DMS53 treated with DMSO at 0.1 percent for 48 hours (cell line): ENCODE data around the gene MYZAP.

Experiments
- DNase-seq: peaks from one replicate; lab custom pipeline; 2025; ENCODE audit not compliant: unreplicated experiment; lab: John Stamatoyannopoulos, UW

Gene MYZAP, protein sequence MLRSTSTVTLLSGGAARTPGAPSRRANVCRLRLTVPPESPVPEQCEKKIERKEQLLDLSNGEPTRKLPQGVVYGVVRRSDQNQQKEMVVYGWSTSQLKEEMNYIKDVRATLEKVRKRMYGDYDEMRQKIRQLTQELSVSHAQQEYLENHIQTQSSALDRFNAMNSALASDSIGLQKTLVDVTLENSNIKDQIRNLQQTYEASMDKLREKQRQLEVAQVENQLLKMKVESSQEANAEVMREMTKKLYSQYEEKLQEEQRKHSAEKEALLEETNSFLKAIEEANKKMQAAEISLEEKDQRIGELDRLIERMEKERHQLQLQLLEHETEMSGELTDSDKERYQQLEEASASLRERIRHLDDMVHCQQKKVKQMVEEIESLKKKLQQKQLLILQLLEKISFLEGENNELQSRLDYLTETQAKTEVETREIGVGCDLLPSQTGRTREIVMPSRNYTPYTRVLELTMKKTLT

DNA sequence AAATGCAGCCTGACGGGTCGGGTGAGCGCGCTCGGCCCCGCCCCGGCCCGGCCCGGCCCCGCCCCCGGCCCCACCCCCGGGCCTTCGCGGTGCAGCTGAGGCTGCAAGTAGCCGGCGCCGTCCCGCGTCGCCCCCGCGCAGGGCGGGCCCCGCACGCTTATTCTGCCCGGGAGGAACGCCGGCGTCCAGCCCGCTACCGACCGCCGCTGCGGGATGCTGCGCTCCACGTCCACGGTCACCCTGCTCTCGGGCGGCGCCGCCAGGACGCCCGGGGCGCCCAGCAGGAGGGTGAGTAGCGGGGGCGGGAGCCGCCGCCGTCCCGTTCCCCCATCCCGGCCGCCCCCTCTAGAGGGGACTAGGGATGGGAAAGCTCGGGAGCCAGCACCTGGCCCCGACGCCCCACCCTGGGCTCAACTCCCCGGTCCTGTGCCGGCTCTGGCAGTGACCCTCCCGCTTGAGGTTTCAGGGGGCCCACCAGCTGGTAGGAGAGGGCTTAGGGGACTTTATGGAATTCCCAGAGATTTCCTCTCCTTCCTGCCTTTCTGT, at the start of gene MYZAP:
TSS of gene MYZAP (plus strand) at position 83 of the 546 bp plus-strand sequence. CDS start at position 214, 131 bp downstream.
- no peak for DNase-seq

DNA sequence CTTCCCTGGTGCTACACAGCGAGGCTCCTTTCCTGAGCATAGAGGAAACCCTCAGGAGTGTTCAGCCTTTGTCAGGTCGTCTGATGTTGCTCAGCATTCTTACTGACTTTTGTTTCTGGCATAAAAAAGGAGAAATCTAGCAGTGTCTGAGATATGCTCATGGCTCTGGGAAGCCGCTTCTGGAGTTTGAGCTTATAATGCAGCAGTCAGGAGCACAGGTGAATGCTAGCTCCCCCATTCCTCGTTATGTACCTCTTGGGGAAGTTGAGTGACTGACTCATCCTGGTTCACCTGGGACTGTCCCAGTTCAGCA, 49.2 kb upstream of the MYZAP start:
- no peak for DNase-seq

DNA sequence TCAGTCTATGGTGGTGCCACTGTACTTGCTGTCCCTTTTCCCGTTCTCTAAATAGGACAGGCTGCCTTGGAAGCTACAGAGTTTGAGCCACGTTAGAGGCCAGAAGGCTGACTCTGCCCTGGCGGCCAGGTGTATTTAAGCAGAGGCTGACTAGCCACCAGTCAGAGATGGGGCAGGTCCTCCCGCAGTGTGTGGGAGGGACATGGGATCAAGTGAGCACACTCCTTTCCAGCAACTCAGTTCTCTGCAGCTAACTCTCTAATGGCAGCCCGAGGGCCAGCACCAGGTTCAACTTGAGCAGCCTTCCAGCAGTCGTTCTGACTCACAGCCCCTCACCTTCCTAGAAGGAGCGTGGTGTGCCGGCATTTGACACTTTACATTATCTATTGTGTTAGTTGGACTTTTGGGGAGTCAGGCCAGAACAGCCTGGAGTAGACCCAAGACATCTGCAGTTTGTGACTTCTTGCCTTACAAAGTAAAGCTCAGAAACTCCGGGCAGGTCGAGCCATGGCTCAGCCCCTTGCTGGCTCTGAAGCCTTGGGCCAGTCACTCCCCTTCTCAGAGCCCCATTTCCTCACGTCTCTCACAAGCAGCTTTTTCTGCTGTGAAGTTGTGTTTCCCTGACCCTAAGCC, 46.7 kb upstream of the MYZAP start:
- DNase-seq, result no peak

DNA sequence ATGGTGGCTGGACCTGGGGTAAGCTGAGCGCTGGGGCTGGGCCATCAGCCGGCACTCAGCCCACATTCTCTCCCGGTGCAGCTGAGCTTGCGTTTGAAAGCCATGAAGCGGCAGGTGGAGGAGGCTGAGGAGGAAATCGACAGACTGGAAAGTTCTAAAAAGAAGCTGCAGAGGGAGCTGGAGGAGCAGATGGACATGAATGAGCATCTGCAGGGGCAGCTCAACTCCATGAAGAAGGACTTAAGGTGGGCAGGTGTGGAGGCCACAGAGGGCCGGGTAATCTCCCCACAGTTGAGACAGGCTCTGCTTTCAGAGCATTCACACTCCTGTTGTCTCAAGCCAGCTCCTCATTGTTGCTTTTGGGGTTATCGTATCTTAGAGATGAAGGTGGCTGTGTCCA, 45.7 kb upstream of the MYZAP start:
- no peak for DNase-seq

DNA sequence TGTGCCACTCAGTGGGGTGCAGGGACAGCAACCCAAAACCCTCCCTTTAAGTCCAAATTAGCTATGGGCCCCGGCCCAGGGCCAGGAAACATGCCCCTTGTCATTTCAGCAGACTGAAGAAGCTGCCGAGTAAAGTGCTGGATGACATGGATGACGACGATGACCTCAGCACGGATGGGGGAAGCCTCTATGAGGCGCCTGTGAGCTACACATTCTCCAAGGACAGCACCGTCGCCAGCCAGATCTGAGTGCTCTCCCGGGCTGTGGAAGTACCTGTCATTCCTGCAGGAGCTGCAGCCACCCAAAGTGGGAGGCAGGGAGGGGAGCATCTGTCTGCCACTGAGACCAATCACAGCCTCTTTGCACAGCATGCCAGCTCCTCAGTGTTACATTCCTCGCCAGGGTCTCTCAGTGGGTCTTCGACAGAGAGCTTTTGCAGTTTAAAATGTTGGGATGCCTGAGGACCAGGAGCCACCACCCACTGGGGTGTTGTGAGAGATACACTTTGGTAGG, 44.4 kb upstream of the MYZAP start:
- no peak for DNase-seq

DNA sequence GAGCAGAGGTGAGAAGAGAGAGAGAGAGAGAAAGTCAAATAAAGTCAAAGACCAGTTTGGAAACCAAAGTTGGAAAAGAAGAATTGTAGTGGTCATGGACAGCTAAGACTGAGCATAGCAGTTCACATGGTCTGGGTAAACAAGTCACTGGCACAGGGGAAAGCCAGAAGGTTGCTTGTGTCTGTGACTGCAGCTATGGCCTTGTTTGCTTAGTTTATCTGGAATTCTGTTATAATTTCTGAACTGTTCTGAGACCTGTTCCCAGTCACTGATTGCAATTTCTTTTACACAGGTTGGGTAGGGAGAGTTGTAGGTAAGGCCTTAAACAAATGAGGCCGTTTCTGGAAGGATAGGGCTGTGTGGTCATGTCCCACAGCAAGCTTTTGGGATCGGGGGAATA, 43.4 kb upstream of the MYZAP start:
- DNase-seq, result no peak

DNA sequence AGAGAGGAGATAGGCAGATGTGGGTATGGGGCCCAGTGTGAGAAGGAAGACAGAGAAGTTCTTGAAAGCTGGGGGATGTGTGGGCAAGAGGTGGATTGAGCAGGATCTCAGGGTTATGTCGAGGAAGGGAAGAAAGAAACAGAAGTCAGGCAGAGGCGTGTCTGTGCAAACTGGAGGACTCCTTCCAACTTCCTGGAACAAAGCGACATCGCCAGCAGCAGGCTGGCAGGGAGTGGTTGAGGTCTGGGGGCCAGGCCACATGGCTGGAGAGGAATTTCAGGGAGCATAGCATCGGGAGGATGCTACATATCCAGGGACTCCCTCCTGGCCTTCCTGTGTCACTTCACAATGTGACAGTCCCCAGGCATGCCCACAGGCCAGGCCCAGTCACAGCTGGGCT, 42.9 kb upstream of the MYZAP start:
- DNase-seq, result no peak

DNA sequence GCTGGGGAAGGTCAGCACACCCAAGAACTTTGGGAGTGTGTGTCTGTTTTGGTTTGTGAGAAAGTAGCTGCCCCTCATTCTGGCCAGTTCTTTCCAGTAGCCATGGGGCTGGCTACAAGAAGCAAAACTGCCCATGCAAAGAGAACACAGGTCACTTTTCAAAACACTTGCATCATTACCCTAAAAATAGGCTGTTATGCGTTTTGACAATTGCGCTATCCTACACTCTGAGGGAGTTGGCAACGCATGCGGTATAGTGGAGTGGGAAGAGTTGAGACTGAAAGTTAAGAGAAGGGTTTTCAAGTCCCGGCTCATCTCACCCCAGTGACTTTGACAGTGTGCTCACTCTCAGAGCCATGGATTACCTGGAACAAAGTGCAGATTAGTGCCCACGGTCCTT, 41.8 kb upstream of the MYZAP start:
- DNase-seq, result no peak

DNA sequence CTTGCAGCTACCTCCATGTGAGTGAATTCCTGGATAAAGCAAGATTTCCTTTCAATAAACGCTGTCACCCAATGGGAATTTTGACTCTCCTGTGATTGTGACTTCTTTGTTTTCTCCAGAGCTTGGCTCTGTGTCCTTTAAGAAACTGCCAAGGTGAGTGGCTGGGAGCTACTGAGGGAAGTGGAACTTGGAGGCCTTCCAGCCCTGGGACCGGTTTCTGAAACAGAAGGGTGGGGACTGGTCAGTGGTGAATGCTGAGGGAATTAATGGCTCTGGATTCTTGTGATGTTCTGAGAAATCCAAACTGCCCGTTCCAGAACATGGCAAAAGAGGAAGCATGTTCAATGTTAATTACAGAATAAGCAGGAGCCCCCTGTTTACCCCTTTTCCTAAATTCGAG, 41.1 kb upstream of the MYZAP start:
- no peak for DNase-seq

DNA sequence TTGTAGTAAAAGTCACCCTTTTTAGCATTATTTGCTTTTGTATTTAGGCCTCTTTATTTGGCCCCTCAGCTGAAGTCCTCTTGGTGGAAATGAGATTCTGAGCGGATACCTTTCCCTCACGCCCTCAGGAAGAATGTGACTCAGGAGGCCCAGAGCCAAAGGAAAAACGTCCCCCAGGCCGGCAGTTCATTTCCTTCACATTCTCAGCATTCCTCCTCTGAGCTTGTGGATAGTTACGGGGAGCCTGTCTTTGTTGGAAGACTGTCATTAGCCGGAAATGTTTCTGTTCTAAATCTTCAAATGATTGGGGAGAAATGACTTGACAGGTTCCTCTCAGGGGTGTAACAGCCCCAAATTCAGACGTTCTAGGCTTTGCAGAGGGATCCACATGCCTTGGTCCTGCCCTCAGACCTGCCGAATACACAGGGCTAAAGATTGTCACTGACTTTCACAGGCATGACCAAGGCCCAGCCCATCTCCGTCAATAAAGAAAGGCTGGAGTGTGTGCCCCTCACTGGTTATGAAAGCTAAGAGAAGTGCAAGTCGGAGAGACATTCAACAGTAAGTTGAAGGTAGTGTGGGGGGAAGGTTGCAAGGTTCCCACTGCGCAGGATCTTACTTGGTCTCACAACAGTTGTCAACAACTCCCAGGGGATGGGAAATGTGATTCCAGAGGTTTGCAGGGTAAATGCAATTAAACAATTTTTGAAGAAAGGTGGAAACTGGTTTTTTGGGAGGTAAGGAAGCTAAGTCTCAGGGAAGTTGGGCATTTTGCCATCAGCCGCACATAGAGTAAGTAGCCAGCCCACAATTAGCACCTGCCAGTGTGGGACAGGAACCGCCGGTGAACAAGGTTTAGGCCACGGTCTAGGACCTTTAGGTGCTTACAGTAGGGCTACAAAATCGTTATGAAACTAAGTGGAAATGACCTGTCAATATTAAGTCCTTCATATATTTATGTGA, 39.7 kb upstream of the MYZAP start:
- no peak for DNase-seq

DNA sequence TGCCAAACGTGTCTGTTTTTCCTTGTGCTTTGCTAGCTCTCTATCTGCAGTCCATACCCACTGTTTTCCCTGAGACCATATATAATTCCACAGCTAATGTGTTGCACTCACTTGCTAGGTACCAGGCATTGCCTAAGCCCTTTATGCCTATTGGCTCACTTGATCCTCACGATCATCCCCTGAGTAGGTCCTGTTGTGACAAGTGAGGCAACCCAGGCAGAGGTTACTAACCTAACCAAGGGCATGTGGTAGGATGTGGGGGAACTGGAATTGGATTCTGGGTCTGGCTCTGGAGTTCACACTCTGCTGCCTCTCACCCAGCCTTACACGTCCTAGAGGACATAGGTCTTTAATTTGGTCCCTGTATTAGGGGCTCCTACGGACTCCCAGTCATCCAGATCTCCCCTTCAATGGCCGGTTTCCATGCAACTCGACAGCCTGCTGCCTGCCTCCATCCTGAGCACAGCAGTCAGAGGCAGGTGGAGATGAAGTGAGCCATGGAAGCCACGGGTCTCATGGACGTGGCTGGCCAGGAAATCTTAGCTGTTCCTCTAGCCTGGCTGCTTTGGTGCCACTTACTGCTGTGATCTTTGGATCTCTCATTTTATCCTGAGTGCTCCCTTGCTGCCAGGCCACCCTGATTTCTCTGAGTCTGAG, 38.9 kb upstream of the MYZAP start:
- no peak for DNase-seq

DNA sequence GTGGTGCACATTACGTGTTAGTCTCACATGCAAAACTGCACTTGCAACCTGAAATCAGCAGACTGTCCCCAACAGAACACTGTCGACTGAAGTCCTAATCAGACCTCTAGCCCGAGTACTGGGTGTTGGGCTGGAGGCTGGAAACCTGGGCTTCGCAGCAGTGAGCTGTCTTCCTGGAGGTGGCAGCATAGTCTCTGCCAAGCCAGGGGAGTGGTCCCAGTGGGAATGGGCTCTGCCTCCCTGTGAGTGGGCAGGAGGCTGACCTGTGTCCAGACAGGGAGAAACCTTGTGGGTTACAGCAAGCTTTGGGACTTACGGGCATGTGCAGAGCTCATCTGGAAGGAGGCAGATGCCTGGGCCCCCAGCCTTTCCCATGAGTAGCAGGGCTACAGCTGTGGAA, 38.2 kb upstream of the MYZAP start:
- DNase-seq, result no peak

DNA sequence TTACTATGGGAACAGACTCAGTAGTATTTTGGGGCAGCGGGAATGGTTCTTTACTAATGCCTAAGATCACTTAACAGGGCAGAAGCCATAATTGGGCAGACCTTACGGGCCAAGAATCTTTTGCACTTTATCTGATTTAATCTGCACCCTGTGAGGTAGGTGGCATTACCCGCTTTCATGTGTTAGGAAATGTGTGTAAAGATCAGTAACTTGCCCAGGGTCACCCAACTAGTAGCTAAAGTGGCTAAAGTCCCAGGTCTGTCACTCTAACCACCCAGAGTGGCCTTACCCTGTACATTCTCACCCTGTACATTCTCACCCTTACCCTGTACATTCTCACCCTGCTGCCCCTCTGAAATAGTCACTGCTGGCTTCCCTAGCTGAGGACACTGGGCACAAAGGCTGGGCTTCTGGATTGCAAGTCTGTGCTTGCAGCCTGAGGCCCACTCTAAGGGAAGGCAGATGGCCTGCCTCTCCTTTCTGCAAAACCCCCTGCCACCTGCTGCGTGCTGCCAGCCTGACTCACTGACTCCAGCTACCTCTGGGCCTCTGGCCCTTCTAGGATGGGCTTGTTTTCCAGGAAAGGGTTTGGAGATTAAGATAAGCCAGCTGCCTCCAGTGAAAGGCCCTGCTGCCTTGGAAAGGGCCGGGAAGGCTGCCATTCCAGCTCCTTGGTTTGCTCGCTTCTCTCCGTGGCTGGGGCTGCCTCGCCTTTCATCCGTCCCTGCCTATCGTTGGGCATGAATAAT, 37.5 kb upstream of the MYZAP start:
- DNase-seq, result no peak

DNA sequence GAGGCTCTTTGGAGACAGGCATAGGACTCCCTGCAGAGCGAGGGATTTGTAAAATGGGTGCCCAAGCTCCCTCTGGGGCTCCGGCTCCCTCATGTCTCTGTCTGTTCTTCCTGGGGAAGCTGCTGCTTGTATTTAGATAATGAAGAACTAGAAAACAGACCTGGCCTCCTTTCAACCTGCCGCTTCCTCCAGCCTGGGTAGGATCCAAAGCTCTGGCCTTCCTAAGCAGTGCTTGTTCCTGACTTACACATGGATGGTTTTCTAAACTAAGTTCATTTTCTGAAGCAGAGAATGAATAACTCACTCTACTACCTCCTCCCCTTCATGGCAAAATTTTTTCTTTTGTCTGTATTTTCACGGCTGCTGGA, 36.9 kb upstream of the MYZAP start:
- no peak for DNase-seq

DNA sequence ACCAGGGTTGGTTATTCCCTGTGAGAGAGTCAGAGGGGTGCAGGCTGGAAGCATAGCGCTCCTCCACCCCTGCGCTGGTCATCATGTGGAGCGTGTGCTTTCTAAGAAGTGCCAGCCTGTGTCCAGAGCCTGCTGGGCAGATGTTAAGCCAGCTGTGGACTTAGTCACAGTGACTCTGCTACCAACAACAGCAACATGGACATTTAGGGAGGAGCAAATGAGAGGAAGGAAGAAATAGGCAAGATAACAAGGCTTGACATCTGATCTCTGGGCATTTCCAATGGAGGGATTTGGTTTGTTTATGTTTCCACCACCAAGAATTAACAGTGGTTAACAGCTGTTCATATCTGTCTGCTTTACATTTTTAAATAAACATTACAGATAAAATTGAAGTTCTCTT, 36.4 kb upstream of the MYZAP start:
- no peak for DNase-seq

DNA sequence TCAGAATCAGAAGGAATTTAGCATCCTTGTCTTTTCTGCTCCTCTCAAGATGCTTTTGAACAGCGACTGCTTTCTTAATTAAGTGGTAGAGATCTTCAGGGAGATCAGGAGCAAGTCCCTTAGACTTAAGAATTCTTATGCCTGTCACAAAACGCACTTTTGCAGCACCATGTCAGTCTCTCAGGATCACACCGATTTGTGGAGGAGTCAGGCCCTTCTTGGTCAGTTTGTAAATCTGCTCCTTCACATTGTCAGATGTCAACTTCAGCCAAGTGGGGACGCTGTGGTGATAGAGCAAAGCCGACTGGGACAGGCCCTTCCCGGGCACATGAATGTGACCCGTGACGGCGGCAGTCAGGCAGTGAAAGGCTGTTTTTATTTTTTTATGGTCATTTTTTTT, 35.7 kb upstream of the MYZAP start:
- no peak for DNase-seq

DNA sequence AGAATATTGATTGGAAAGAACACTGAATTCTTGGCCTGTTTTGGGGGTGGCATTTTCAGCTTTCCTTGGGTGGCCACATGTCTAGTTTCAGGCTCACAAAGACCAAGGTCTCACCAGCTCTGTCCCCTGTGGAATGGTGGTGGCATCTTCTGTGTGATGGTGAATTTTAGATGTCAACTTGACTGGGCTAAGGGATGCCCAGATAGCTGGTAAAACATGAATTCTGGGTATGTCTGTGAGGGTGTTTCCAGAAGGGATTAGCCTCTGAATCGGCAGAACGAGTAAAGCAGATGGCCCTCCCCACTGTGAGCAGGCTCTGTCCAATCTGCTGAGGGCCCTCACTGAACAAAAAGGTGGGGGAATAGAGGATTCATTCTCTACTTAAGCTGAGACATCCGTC, 34.4 kb upstream of the MYZAP start:
- DNase-seq, result no peak

DNA sequence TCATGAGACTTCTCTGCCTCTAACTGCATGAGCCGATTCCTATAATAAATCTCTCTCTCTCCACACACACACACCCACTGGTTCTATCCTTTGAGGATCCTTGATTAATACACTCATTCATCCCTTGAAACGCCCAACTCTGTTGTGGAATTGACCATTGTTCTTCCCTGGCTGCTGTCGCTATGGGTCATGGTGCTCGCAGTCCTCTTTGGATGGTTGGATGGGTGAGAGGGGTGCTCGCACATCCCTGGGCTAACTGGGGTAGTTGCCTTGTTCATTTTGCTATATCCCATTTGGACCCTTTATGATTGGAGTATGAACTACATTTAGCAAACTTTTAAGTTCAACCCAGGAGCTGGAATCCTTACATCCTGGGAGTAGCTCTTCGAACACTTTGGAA, 33.9 kb upstream of the MYZAP start:
- no peak for DNase-seq

DNA sequence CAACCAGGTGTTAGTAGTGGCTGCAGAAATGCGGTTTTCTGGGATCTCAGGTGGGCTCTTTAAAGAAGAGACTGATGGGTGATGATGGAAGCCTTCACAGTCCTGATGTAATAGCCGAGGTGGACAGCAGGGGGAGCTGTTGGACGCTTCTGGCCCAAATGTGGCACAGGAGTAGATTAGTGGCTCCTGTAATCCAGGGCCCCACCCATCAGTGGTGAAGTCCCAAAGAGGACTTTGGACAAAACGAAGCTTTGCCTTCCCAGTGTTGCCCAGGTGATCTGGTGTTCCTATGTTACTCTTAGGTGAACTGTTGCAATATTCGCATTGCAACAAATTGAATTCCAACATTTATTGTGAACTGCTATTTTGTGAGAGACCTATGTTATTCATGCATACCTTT, 31.8 kb upstream of the MYZAP start:
- DNase-seq, result peak; percentile 8
